Endodermal cell (in vitro differentiated cells): ENCODE results near the gene KLF12. TPM values are rescaled to one million over a fixed set of nuclear protein-coding genes. Genes with fewer than 3 reads are reported as not detected.

Source experiments
- DNase-seq: peaks from one replicate; pipeline ENCODE4 v3.0.0-alpha.2; 2017
- H3K27ac ChIP-seq: 2 replicates; pipeline ENCODE4 v1.5.1; 2013; ENCODE audit warnings: mild to moderate bottlenecking, low read depth, low read length, moderate library complexity
- H3K27me3 ChIP-seq: 2 replicates; pipeline ENCODE4 v1.6.1; 2013; ENCODE audit warnings: mild to moderate bottlenecking, low read length, moderate library complexity; ENCODE audit not compliant: insufficient read depth, control insufficient read depth, poor library complexity, severe bottlenecking
- H3K36me3 ChIP-seq: 2 replicates; pipeline ENCODE4 v1.7.0; 2013; ENCODE audit warnings: mild to moderate bottlenecking, low read length, moderate library complexity; ENCODE audit not compliant: control insufficient read depth, insufficient read depth
- H3K4me1 ChIP-seq: one replicate; pipeline ENCODE4 v1.7.0; 2013; ENCODE audit warnings: low read length; ENCODE audit not compliant: control insufficient read depth, insufficient read depth
- H3K4me3 ChIP-seq: 2 replicates; pipeline ENCODE4 v1.5.1; 2013; ENCODE audit warnings: mild to moderate bottlenecking, low read length, moderate library complexity
- H3K9ac ChIP-seq: 2 replicates; pipeline ENCODE4 v1.6.1; 2013; ENCODE audit warnings: mild to moderate bottlenecking, low read length, moderate library complexity; ENCODE audit not compliant: poor library complexity, severe bottlenecking; ENCODE audit errors: extremely low read depth
- H3K9me3 ChIP-seq: 2 replicates; pipeline ENCODE4 v1.6.1; 2013; ENCODE audit warnings: mild to moderate bottlenecking, low read length, moderate library complexity; ENCODE audit not compliant: control insufficient read depth
- H3K27ac Mint-ChIP-seq: 2 replicates; pipeline ENCODE4 v1.8.0; 2020; ENCODE audit warnings: mixed read lengths
- H3K27me3 Mint-ChIP-seq: 2 replicates; pipeline ENCODE4 v1.8.0; 2021; ENCODE audit warnings: mild to moderate bottlenecking, mixed read lengths; ENCODE audit not compliant: insufficient read depth
- H3K36me3 Mint-ChIP-seq: 2 replicates; pipeline ENCODE4 v1.8.0; 2020; ENCODE audit warnings: low read depth, mixed read lengths
- H3K4me1 Mint-ChIP-seq: 2 replicates; pipeline ENCODE4 v1.8.0; 2020; ENCODE audit warnings: mixed read lengths
- H3K4me3 Mint-ChIP-seq: 2 replicates; pipeline ENCODE4 v1.8.0; 2020; ENCODE audit warnings: mild to moderate bottlenecking, moderate library complexity, mixed read lengths
- H3K9me3 Mint-ChIP-seq: 2 replicates; pipeline ENCODE4 v1.8.0; 2020; ENCODE audit warnings: mild to moderate bottlenecking, mixed read lengths
- WGBS, 2 experiments: methylation state at CpG; one replicate each; pipeline versions ENCODE4 v1.1.5 to v1.1.7; 2013; ENCODE audit warnings: missing lambda C conversion rate in 2 of 2, mixed read lengths in 1 of 2; ENCODE audit not compliant: insufficient coverage in 1 of 2, insufficient read length in 1 of 2; 5-methylcytosine and 5-hydroxymethylcytosine counted together
- total RNA-seq, 2 donors: library from RNA; stranded (reverse); fragmentation: NEBNext Ultra II Directional in 1 of 2; extraction: Animal tissue kit (Norgen Biotek cat#: 25700) in 1 of 2; gene quantifications; 2 replicates in 1 of 2; 3 replicates in 1 of 2; pipeline ENCODE4 v1.2.1, GENCODE V29; 2021
- TF ChIP-seq, protein P1 (sequence below): fragments of 200-600 bp; sonication (generic); conservative IDR thresholded peaks from 2 replicates; pipeline ENCODE4 v1.5.0; 2021; ENCODE audit warnings: antibody characterized with exemption, mild to moderate bottlenecking

The KLF12 gene
- total RNA-seq, 2 donors from 2014 or later, result 14.8 to 17.2 TPM

DNA sequence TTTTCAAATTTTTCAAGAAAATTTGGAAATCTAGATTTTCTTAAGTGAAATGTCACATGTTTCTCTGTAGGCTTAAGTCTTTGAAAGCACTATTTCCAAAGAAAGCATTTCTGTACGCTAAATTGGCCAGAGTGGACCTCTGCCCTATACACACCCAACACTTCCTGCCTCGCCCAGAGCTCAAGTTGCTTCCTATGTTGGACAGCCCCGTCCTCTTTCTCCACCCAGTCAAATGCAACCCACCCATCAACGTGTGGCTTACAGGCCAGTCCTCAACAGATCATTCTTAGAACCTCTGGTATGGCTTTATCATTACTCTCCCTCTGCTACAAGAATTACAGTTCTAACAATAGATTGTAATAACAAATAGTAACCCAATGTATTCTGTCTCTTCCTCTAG, 24.2 kb downstream of the KLF12 start:
- H3K4me1 ChIP-seq, result no peaks in the 10 kb centered on the region
- no peak overlapping the region for H3K27ac Mint-ChIP-seq
- 73 to 92% methylated on average over 3 to 4 of the region's 4 CpGs for WGBS, 2 experiments
- no peaks in the 10 kb centered on the region for H3K9me3 ChIP-seq
- H3K9ac ChIP-seq, result no peak overlapping the region
- H3K4me3 Mint-ChIP-seq, result no peak overlapping the region
- TF ChIP-seq, protein P1, sequence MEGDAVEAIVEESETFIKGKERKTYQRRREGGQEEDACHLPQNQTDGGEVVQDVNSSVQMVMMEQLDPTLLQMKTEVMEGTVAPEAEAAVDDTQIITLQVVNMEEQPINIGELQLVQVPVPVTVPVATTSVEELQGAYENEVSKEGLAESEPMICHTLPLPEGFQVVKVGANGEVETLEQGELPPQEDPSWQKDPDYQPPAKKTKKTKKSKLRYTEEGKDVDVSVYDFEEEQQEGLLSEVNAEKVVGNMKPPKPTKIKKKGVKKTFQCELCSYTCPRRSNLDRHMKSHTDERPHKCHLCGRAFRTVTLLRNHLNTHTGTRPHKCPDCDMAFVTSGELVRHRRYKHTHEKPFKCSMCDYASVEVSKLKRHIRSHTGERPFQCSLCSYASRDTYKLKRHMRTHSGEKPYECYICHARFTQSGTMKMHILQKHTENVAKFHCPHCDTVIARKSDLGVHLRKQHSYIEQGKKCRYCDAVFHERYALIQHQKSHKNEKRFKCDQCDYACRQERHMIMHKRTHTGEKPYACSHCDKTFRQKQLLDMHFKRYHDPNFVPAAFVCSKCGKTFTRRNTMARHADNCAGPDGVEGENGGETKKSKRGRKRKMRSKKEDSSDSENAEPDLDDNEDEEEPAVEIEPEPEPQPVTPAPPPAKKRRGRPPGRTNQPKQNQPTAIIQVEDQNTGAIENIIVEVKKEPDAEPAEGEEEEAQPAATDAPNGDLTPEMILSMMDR, result no peak
- DNase-seq, result no peak
- H3K4me1 Mint-ChIP-seq, result no peaks in the 10 kb centered on the region
- H3K36me3 ChIP-seq, result no peaks in the 10 kb centered on the region
- peaks cover 2% of the 10 kb centered on the region for H3K36me3 Mint-ChIP-seq
- no peaks in the 10 kb centered on the region for H3K27me3 ChIP-seq
- no peaks in the 10 kb centered on the region for H3K27me3 Mint-ChIP-seq
- no peak overlapping the region for H3K27ac ChIP-seq
- peaks cover 3% of the 10 kb centered on the region for H3K9me3 Mint-ChIP-seq
- no peak overlapping the region for H3K4me3 ChIP-seq

DNA sequence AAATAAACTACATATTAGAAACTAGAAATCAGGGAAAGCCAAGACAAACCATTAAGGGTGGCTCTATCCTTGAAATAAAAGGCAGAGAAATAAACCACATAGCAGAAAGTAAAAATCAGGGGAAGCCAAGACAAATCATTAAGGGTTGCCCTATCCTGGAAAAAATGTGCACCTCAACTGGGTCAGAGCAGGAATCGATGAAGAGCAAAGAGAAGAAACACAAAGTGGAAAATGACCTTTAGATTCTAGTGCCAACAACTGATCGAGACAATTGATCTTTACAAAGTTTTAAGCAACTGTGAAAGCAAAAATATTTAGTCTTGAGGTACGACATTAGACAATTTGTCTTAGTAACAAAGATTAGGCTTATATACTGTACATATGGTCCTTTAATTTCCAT, 26.6 kb downstream of the KLF12 start:
- Histone ChIP-seq H3K36me3 (no peaks in the 10 kb centered on the region), H3K27ac (no peak overlapping the region), H3K9ac (no peak overlapping the region), H3K27me3 (no peaks in the 10 kb centered on the region), H3K4me1 (no peaks in the 10 kb centered on the region), H3K4me3 (no peak overlapping the region), H3K9me3 (no peaks in the 10 kb centered on the region)
- H3K27ac Mint-ChIP-seq, result no peak overlapping the region
- no peaks in the 10 kb centered on the region for H3K27me3 Mint-ChIP-seq
- WGBS, 2 experiments, result 86 to 96% methylated on average over 1 to 3 of the region's 3 CpGs
- no peak overlapping the region for H3K4me3 Mint-ChIP-seq
- peaks cover 2% of the 10 kb centered on the region for H3K9me3 Mint-ChIP-seq
- H3K4me1 Mint-ChIP-seq, result no peaks in the 10 kb centered on the region
- no peak for DNase-seq
- H3K36me3 Mint-ChIP-seq, result peaks cover 3% of the 10 kb centered on the region
- TF ChIP-seq, protein P1, result no peak

DNA sequence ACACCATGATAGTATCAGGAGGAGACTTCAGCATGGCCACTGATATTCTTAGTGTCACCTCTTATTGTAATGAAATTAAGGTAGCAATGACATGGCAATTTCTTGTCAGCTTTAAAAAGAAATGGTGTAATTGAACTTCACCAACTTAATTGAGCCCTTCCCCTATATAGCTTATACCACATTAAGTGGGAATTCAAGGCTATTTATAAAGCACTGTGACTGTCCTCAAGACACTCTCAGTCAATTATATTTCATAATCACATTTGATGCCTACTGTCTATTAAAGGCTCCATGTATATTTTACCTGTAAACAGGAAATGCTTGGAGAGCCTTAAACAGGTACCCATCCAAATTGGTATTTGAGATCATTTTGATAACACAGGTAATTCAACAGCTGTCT, 28.3 kb downstream of the KLF12 start:
- peaks cover 12% of the 10 kb centered on the region for H3K36me3 Mint-ChIP-seq
- no peak for DNase-seq
- Histone ChIP-seq H3K4me1 (no peaks in the 10 kb centered on the region), H3K27ac (no peak overlapping the region), H3K4me3 (no peak overlapping the region), H3K9ac (no peak overlapping the region), H3K36me3 (no peaks in the 10 kb centered on the region), H3K9me3 (no peaks in the 10 kb centered on the region), H3K27me3 (no peaks in the 10 kb centered on the region)
- TF ChIP-seq, protein P1, result no peak
- H3K9me3 Mint-ChIP-seq, result peaks cover 13% of the 10 kb centered on the region
- H3K27me3 Mint-ChIP-seq, result no peaks in the 10 kb centered on the region
- H3K4me1 Mint-ChIP-seq, result no peaks in the 10 kb centered on the region
- no peak overlapping the region for H3K27ac Mint-ChIP-seq
- no peak overlapping the region for H3K4me3 Mint-ChIP-seq
